HG02885 (cell line): ENCODE results near the gene TPRG1L.

Source experiments
- ATAC-seq: cut with Tn5 transposase; IDR thresholded peaks from one replicate; pipeline ENCODE4 v1.9.1; 2021; ENCODE audit warnings: mild to moderate bottlenecking; ENCODE audit not compliant: unreplicated experiment, poor library complexity

Gene TPRG1L

DNA sequence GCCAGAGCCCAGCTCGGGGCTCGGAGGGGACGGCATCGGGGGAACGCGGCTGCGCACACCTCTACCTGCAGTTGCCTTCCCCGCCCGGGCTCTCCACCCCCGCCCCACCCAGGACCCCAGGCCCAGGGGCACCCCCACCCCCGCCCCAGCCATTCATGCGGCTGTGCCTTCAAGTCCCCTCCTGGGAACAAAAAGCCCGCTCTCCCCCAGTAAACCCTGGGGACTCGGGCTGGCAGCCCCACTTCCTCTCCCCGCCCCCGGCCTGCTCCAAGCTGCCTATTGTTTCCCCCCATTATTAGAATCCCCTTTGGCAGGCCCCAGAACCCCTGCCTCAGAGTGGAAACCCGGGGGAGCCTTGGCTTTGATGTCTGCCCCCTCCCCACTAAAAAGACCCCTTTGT is 31.5 kb upstream of the TPRG1L start:
- no peak for ATAC-seq

DNA sequence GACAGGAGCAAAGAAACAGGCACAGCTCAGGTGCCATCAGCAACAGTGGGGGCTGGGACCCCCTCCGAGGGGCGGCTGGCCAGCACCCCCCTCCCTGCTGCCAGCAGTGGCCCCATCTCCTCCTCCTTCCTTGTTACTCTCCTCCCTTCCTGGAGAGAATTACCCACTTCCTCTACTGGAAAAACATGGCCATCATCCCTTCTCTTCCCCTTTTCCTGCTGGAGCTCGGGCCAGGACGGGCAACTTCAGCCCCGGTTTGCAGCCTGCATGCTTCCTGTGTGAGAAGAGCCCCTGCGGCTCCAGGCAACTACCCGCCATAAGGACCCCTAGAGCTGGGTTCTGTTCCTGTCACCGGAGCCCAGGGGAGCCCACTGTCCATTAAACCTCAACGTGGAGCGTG is 31.1 kb upstream of the TPRG1L start:
- ATAC-seq: no peak

DNA sequence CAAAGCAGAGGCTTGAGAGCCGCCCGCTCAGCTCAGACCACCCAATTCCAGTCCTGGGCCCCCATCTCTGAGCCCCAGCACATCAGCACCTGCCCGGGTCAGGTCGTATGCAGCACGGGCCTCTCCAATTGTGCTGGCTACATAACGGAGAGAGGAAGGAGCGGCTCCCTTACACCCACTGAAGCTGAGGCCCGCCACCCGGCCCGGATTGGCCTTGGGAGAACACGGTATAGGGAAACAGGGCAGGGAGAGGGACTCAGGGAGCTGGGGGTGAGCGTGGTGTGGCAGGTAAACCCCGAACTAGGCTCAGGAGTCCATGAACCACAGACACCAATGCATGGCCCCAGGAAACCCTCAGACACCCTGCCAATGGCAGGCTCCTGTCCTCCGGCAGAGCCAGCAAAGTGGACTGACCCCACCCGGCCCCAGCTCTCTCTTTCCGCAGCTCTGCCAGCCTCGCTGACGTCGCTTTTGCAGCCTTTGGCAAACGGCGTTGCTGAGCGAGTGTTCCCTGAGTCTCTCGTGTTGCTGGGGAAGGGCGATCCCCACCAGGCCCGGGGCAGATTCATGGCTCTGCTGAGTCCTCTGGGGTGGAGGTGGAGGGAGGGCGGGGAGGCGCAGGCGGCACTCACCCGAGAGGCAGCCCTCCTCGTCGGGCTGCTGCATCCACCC is 30.0 kb upstream of the TPRG1L start:
- no peak for ATAC-seq

DNA sequence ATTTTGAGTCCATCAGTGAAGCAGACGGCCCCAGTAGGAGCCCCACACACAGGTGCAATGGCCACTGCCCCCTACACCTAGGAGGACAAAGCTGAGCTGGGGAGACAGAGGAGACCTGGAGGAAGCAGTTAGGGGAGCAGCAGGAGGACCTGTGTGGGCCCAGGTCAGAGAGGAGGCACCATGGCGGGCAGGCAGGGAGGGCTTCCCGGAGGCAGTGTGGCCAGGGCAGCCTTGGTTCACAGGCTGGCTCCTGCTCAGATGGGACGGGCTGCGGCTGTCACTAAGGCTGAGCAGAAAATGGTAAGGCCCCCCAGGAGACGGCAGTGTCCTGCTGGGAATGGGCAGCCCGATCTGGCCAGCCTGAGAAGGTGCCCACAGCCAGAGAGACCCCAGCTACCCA is 28.9 kb upstream of the TPRG1L start:
- ATAC-seq: no peak

DNA sequence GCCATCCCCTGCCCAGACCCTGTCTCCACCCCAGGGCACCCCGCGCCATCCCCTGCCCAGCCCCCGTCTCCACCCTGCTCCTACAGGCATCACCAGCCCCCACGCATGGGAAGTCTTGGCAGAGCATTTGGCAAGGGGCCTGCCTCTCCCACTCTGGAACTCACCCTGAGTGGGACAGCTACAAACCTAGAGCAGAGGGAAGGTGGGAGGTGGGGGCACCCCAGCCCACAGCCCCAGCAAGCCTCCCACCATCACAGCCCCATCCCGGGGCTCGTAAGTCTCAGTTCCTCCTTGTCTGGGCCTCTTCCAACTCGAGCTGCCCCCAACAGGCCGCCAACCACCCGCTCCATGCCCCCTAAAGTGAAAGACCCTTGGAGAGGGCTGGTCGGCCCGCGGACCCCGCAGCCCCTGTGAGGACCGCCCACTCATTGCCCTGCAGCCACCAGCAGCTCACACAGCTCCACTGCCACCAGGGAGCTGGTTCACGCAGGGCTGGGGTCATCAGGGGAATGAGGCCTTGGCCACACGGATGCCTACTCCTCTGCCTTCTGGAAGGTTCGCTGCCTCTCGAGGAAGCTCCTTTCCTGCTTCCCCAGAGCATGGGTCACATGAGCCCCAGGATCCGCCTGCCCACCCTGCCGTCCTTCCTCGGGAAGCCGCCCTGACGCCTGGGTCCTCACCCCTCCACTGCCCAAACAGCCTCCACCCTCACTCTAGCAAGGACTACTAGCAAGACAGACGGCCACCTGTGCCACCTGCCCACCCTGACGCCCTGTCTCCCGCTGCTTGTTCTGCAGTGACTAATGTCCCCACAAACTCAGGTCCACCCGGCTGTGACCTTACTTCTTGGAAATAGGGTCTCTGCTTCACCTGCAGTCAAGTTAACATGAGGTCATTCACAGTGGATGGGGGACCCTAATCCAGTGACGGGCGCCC is 27.9 kb upstream of the TPRG1L start:
- ATAC-seq: no peak

DNA sequence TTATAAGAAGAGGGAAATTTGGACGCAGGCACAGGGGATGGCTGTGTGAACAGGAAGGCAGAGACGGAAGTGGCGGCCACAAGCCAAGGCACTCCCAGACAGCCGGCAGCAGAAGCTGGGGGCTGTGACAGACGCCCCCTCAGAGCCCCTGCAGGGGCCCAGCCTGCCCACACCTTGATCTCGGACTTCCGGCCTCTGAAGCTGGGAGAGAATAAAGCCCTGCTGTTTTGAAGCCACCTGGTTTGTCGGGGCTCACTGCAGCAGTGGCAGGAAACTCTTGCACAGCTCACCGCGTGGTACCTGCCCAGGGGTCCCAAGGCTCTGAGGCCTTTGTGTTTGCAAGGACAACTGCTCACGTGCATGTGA is 27.2 kb upstream of the TPRG1L start:
- ATAC-seq: no peak

DNA sequence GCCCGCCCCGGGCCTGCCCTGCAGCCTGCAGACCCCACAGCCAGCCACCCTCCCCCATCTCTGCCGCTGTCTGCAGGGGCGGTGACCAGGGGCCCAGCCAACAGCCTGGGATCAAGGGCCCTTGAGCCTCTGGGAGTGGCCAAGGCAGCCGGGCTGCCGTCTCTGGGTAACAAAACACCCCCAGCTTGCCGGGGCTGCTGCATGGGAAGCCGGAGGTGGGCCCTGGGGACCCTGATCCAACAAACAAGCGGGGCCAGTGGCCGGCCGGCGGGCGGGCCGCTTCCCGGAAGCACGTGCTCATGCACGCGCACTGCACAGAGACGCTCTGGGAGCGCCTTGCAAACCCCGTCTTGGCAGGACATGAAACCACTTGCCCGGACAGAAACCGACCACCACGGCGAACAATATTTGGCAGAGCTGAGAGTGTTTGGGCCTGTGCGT is 26.7 kb upstream of the TPRG1L start:
- ATAC-seq: no peak

DNA sequence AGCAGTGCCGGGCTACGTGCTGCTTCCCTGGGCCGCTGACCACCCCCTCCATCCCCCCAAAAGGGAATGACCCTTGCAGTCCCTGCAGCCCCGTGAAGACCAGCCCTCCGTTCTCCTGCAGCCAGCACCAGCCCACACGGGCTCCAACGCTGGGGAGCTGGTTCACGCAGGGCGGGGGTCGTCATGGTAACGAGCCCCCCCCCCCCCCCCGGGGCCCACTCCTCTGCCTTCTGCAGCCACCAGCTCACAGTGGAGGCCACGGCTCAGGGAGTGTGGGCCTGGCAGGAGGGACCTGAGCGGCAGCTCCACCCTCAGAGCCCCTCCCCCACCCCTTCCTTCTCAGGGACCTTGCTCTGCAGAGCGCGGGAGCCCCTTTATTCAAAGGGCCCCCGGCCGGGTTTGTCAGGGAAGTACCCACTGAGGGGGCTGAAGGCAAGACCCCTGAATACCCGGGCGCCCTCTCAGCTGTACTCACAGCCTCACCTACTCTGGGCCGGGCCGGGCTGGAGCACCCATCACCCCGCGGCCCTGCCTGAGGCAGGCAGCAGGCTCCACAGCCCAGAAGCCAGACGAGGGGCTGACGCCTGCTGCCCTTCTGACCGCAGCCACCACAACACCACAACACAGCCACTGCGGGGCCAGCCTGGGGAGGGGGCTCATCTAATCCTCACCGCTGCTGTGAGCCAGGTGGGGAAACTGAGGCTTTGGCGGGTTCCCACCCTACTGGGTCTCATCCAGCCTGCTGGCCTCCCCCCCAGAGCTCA is 26.1 kb upstream of the TPRG1L start:
- no peak for ATAC-seq

DNA sequence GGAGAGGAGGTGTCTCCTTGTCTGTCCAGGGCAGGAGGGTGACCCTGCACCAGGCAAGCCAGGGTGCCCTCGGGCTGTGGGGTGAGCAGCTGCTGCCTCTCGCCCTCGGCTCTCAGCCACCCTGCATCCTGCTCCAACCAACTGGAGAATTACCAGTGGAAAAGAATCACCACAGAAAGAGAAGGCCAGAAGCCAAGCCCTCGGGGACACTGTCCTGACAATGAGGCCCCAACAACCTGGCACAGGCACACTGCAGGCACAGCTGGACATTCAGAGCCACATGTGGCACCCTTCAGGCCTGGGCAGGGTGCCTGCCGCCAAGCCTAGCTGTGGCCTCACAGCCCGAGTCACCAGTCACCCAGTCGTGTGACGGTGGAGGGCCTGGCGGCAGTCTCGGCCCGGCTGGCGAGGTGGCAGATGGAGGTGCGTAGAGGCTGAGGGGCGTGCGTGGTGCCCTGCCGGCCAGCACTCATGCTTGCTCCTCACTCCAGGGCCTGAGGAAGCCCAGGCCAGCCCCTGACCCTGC is 25.5 kb upstream of the TPRG1L start:
- no peak for ATAC-seq

DNA sequence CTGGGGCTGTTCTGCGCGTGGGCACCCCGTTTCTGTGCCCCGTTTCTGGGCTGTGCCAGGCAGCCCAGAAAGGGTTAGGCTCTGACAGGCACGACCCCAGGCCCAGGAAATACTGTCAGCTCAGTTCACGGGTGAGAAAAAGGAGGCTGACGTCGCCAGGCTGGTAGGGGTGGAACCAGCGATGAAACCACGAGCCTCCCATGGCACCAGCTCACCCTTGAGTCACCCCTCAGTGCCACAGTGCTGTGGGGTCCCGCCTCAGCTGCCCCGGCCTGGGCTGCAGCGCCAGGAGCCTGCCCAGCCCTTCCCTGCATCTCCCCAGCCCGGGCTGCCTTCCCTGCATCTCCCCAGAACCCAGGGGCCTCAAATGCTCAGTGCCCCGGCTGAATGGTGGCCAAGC is 25.0 kb upstream of the TPRG1L start:
- no peak for ATAC-seq

DNA sequence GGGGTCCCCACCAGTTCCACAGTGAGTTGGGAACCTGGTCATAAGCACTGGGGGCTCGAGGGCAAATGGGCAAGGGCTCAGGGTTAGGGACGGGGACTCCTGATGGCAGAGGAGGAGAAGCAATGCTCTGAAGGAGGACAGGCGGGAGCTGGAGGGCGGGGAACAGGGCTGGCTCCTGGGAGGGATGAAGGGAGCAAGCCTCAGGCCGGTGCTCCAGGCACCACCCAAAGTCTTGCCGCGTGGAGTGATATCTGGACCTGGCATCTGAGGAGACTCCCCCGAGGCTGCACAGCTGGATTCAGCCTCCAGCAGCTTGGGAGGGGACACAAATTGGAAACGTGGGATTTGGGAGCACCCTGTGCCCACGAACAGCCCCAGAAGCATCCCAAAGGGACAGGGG is 24.5 kb upstream of the TPRG1L start:
- no peak for ATAC-seq

DNA sequence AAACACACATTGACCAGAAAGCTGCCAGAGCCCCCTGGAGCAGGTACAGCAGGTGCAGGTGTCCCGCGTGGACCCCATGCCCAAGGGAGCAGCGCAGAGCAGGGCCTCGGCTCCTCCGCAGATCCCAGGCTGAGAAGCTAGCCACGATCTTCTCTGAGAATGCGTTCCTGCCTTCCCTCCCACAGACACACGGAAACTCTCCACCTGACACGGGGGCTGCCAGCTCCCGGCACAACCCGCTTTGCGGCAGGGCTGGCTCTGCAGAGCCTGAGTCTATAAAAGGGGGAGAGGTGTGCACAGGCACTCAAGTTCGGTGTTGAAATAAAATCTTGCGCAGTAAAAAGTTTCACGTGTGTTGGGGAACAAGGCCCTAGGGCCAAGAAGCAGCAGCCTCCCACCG is 23.1 kb upstream of the TPRG1L start:
- no peak for ATAC-seq

DNA sequence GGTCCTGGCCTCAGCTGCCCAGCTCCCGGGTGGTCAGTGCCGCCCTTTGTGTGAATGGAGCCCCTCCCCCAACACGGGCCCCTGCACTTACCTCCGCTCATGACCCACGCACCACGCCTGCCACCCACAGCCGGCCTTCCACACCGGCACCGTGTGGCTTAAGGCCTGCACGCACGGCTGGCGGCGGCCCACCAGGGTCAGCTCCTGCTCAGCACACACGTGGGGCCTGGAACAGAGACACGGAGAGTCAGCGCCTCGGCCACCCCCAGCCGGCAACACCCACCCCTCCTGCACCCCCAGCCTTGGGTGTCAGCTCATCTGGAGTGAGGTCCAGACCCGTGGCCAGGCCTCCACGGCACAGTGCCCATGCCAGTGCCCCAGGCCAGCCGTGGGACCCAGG is 22.4 kb upstream of the TPRG1L start:
- ATAC-seq: no peak

DNA sequence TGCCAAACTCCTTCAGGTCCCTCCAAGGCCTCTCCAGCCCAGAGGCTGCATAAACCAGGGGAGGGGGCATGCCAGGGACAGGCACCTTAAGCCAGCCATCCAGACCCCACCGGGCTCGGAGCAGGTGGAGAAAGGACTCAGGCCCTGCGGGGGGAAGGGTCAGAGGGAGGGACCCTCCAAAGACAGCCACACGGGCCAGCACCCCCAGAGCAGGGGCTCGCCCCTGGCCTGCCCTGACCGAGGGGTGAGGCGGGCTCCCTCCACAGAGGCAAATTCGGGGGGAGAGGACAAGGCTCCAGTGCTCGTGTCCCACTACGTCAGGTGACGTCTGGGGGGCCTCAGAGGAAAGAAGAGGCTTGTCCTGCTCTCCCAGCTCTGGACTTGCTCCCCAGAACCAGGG is 21.7 kb upstream of the TPRG1L start:
- ATAC-seq: no peak

DNA sequence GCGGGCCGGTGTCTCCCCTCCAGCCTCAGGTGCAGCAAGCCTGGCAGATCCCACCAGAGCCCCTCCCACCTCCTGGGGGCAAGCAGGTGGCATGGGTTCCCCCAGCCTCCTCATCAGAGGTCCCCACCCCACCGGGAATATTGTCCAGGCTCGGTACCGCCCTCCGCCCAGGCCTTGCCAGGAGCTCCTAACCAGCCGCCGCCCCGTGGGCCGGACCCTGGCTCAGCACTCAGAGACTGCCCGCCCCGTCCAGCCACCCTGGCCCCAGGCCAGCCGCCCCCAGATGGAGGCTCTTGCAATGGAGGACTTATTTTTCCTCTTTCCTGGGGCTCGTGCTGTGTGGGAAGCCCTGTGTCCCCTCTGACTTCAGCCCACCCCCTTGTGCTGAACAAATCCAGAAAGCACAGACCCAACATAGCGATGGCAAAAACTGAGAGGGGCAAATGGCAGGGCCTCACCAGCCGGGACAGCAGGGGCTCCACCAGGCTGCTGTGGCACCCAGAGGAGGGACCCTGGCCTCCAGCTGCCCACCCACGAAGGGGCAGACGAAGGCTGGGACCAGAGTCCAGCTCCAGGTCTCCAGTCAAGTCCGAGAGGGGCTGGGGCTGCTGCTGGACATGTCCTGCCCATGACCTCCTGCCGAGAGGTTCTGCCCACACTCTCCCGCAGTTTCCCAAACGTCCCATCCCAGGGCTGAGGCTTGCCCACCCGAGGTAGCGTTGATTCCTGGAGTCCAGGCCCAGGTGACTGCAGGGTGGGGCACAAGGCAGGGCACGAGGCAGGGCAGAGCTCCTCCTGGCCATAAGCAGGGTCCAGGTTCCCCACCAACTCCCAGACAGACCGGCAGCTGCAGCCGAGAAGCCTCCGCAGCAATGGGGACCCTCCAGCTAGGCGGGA is 21.0 kb upstream of the TPRG1L start:
- no peak for ATAC-seq

DNA sequence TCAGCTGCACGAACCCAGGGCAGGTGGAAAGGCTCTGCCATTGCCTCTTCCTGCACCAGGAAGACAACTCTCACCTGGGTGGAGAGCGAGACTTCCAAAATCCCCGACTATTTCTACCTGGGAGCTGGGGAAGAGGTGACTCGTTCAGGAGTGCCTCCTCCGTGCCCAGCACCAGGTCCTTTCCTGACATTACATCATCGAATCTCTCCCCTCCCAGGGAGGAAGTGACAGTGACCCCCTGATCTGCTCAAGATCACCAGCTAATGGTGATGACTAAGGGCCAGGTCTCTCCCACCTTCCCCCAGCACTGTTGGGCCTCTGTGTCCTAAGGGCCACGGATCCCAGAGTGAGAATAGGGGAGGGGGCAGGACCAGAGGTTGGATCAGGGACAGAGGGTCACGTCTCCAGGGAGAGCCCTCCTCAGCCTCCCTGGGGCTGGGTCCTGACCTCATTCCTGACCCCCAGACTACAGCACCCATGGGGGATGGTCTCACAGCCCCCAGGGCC is 20.3 kb upstream of the TPRG1L start:
- no peak for ATAC-seq

DNA sequence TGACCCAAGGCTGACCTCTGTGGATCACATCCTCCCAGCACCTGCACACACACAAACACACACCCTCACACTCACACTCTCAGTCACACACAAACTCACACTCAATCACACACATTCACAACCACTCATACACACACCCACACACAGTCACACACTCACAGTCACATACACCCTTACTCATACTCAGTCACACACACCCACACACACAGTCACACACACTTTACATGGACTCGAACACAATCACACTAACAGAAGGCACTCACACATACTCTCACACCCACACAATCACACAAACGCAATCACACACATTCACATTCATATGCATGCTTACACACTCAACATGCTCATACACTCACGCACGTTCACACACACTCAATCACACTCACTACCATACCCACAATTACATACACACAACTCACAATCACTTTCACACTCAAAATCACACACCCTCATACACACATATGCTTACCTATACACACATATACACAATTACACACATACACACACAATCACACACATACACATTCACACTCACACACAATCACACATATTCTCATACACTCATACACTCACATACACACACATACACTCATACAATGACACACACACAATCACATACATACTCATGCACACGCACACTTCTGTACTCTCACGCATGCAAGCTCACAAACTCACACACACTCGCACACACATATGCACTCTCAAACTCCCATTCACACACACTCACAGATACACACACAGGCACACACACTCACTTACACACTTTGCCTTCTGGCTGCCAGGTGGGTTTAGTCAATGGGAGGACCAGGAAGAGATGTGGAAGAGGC is 19.6 kb upstream of the TPRG1L start:
- no peak for ATAC-seq

DNA sequence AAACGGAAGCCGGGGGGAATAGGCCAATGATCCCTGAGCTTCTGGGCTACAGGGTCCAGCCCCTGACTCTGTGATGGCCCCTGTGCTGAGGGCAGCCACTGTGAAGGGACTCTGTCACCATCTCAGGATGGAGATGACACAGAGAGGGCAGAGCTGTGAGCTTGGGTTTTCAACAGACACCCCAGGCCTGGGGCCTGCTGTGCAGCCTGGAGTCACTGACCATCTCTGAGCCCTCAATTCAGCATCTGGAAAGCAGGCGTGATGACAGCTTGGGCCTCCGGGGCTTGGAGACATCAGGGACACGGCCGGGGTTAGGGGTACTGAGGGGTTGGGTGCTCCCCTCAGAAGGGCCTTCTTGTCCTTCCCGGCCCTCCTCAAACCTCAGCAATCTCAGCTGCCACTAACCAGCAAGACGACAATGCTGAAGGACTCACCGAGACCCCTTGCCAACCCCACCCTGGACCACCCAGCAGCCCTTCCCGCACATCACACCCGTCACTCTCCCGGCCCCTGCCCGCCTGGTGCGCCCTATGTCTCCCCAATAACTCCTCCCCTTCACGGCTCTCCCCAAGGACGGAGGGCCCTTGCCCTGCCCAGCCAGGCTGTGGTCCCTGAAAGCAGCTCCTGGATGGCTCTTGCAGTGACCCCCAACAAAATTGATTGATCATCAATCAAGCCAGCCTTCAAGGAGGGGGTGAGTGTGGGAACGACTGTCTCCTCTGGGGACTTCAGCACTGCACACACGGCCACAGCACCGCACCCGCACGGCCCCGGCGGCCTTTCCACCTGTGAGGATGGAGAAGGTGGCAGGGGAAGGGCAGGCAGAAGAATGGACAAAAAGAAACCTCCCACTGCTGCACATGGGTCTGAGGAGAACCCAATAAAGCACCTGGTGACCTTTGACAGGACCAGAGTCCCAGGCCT is 17.8 kb upstream of the TPRG1L start:
- ATAC-seq: no peak
